Left hindlimb (tissue), 1 donor: ENCODE data around the gene CSAD.
"Not testable (repeated sequence)": the region's sequence is repeated elsewhere in the genome, so short reads cannot be mapped to it uniquely, and the experiment has no call there.

Source experiments
- DNase-seq: peaks from one replicate; pipeline ENCODE4 v3.0.0-alpha.2; 2018

Gene CSAD

DNA sequence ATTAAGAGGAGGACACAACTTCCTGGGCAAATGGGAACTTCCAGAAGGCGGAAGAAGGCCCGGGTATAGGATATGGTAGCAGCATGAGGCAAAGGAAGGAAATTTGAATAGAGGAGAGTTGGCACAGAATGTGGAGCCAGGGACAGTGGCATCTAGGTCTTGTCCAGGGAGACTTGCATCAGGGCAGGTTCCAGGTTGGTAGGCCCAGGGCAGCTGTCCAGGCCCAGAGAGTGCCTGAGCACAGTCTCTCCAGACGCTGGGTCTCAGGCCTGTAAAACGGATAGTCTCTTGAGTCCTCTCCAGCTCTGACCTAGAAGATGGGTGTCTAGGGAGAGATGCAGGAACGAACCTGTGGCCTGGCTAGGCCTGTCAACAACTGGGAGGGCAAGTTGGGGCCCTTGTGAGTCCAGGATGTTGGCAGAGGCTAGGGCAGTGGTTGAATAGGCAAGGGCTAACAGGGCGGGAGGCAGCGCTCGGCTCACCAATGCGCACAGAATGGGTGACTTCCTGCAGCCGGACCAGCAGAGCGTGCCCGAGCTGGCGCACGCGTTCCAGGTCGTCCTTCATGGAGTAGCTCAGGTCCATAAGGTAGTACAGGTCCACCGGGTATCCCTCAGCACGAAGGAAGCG is 16.4 kb upstream of the CSAD start:
- no peak for DNase-seq

GRCh38 chr12:53196486-53196885 is 15.8 kb upstream of the CSAD start:
- DNase-seq: no peak

- DNase-seq: no peak
Measured at GRCh38 chr12:53195516-53196420, 15.0 kb upstream of the CSAD start.

- no peak for DNase-seq
Measured at GRCh38 chr12:53194973-53195372, 14.2 kb upstream of the CSAD start.

DNA sequence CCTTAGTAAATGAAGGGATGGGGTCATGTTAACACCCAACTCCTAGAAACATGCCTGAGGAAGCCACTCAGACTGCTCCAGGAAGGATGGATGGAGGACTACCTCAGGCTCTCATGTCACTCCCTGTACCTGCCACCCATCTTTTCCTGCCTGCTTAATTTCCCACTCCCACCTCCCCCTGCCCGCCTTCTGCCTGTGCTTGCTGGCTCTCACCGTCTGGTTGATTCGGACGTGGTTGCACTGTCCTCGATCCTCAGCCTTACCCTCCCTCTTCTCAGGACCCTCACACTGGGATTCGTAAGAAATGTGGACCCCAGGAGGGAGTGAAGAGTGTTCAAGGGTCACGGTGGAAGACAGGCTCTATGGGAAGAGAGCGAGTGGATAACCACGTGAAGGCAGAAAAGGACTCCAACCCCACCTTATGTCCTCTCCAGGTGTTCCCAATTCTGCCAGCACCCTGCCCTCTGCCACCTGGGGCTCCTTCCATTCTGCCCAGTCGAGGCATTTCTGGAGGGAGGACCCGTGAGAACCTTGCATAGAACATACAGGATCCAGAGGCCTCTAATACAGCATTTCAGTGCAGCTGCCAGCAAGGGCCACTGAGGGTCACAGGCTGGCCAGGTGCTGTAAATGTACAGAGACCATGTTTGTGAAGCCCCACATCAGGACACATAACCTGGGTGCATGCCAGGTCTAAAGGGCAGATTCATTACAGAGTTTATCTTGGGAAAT is 13.4 kb upstream of the CSAD start:
- DNase-seq: no peak

DNA sequence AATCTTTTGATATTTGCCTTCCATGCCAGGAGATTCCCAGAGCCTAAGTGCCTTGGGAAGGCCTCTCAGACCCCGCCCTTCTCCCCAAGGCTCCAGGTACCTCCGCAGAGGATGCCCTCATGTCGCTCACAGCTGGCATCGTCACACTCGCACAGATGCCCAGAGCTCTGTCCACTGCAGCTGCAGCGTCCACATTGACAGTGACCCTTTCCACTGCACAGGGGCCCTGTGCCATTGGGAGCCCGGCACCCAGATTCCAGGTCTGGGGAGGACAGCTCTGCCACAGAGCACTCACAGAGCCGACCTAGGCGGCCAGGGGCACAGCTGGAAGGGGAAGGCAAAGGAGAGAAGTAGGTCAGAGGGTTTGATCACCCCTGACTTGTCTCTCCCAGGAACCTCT is 12.3 kb upstream of the CSAD start:
- no peak for DNase-seq

DNA sequence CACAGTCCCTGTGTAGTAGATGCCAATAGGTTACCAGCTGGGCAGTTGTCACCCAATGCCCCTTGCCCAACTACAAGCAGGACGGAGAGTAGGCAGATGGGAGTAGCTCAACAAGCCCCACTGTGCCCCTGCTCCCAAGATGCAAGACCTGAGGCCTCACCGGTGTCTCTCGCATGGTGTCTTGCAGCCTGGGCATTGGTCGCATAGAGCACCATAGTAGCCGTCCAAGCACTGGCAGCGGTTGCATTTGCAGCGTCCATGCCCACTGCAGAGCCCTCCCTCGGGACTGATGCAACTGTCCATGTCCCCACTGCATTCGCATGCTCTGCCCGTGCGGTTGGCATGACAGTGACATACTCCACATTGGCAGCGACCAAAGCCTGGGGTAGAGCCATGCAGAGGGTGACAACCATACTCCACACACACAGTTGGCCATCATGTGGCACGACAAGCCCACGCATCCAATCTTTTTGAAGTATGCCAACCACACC is 11.9 kb upstream of the CSAD start:
- DNase-seq: no peak

- DNase-seq: no peak
Measured at GRCh38 chr12:53191885-53192530, 11.3 kb upstream of the CSAD start.

DNA sequence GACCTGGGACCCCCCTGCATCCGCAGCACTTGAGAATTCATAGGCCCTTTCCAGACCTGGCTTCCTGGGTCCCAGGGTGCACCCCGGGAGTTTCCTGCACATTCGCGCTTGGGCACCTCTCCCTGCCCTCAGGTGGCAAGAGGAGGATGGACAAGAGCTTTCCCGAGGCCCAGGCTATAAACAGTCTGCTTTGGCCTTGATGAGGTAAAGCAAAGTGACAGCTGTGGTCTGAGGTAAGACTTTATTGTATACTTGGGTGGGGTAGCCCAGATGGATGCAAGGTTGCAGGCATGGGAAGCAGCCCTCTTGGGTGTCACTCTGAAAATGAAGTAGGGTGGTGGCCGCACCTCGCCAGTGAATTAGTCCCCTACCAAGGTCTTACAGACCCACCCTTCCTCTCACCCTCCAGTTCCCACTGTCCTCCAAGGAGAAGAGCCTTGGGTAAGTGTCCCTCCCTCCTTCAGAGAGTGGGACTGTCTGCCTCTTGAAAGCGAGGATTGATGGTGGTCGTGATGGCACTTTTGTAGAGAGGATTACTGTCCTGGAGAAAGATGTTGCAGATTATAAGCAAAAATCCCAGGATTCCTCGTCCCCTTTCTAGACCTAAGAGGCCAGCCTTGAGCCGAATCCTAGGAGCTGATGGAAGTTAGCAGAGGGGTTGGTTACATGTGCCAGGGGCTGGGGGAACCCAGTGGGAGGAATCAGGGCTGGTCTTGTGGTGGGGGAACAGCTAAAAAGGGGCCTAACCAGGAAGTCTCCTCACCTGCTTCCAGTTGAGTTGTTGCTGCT is 10.6 kb upstream of the CSAD start:
- no peak for DNase-seq

GRCh38 chr12:53190108-53190729 is 9.5 kb upstream of the CSAD start:
- DNase-seq: no peak

DNA sequence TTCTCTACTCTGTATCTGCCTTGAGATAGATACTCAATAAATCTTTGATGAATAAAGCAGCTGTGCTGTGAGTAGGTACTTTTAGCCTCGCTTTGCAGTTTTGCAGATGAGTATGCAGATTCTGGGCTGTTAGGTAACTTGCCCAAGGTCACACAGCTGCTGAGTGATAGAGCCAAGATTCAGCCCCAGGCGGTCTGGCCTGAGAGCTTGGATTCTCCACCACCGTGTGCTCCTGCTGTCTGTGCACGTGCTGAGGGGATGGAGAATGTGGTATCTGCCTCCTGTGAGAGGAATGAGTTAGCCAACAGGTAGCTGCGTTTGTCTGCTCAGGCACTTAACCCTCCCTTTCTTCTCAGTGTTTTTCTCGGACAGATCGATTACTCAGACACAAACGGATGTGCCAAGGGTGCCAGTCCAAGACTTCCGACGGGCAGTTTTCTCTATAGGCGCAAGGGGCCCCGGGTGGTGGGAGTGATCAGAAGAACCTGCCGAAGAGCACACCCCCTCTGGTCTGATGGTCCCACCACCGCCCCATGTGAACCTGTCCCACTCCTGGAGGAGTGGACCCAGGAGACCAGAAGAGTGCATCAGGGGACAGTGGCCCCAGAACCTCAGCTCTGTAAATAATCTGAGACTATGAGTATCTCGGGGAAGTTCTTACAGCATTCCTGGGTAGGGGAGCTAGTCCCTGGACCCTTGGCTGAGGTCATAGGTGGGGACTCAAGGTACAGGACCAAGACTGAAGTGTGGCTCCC is 6.6 kb upstream of the CSAD start:
- DNase-seq: no peak

DNA sequence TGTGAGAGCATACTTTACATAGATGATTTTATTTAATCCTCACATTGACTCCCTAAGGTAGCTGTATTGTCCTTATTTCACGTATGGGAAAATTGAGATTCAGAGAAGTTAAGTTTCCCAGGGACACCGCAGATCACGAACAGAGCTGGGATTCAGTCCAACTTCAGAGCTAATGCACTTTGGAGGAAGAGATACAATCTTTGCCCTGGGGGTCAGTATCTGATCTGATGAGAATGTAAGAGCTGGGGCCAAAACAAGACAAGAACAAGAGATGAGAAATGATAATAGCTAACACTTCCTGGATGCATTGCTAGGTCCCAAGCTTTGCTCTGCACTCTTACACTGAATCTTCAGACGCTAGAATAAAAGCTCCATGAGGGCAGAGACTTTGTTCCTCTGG is 6.0 kb upstream of the CSAD start:
- no peak for DNase-seq

GRCh38 chr12:53185582-53186153 is 4.9 kb upstream of the CSAD start:
- DNase-seq: no peak

GRCh38 chr12:53184828-53185227 is 4.1 kb upstream of the CSAD start:
- no peak for DNase-seq

- no peak for DNase-seq
Measured at GRCh38 chr12:53182903-53183302, 2.2 kb upstream of the CSAD start.

DNA sequence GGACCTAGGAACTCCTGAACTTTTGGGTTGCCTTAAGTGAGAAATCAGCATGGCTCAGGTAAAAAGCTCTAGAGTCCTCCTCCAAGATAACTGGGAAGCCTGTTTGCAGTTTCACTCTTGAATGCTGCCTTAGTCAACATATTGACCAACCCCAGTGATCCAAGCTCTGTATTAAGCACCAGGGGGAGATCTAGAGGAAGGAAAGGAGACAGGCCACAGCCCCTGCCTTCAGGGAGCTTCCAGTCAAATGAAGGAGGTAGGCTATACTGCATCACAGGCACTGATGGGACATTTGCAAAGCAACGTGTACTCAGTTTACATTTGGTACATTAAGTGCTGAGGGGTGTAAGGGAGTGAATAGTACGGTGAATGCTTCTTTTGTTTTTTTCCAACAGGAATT is 1.2 kb upstream of the CSAD start:
- no peak for DNase-seq

DNA sequence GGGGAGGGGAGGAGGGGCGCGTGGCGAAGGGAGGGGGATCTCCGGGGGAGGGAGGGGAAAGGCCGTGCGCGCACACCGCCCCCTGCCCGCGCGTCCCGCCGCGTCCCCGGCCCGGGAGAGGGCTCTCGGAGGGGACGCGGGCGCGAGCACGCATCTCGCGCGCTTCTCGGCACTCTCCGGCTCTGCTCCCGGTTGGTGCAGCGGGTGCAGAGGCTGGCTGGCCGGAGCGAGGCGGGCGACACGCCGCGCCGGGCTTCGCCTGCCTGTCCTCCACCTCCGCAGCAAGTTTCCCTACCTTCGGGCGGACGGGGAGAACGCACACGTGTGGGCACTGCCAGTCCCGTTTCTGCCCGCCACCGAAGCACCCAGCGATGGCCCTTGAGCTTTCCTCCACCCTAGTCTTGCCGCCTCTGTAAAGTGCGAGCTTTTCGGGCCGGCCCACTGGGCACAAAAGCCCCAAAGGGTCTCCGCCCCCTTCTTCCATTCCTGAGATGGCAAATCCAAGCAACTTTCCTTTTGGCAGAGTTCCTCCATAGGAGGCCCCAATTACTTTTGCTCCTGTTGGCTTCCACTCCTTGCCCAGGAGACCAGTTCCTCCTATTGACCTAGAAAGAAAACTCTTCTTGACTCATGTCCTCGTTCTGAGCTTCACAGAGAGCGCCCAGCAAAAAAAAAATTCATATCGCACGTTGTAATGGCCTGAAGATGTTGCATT is 363 bp upstream of the CSAD start:
- peak; percentile 91 for DNase-seq

DNA sequence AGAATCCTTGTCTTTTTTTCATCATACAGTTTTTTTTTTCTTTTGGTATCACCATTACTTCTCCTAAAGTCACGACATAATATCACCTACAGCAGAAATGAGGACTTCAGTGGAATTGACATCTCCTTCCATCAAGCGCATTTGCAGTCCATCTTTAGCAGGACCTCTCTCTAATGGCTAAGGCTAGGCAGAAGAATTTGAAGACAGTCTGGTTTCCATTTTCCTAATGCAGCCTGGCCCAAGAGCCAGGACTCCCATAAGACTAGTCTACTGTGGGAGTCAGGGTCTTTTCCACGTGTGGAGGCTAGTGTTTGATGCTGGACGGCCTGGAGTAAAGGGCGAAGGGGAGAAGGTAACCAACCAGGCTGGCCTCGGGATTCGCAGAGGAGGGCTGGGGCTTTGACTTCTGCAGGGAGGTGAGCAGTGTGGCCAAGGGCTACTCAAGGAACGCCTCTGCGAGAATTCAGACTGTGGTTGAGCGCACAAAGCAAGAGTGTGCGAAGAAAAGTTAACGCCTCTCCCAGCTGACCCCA is 972 bp downstream of the CSAD start:
- peak; percentile 70 for DNase-seq

GRCh38 chr12:53178803-53179202 is 1.9 kb downstream of the CSAD start:
- DNase-seq: not testable (repeated sequence)

- not testable (repeated sequence) for DNase-seq
Measured at GRCh38 chr12:53177447-53177846, 3.3 kb downstream of the CSAD start.
